C4-2B (cell line): ENCODE measurements around the gene PRKCZ.

ENCODE experiments used
- CTCF ChIP-seq: fragments of 450-650 bp; conservative IDR thresholded peaks from 2 replicates; pipeline ENCODE4 v1.5.1; 2017; ENCODE audit warnings: mild to moderate bottlenecking
- ZFX ChIP-seq: fragments of 450-650 bp; IDR thresholded peaks from 2 replicates; pipeline ENCODE4 v1.6.1; 2017

- TF ChIP-seq CTCF (no peak), ZFX (no peak)
Observed at GRCh38 chr1:2027961-2028583, 22.1 kb upstream of the PRKCZ start.
